Activated effector memory CD4-positive, alpha-beta T cell treated with Interleukin-2 at 50 U/mL for 16 hours (primary cell): Measurements from ENCODE around the gene STOX2.

Experiments
- DNase-seq: peaks from one replicate; pipeline ENCODE4 v3.0.0-alpha.2; 2020

The STOX2 gene

DNA sequence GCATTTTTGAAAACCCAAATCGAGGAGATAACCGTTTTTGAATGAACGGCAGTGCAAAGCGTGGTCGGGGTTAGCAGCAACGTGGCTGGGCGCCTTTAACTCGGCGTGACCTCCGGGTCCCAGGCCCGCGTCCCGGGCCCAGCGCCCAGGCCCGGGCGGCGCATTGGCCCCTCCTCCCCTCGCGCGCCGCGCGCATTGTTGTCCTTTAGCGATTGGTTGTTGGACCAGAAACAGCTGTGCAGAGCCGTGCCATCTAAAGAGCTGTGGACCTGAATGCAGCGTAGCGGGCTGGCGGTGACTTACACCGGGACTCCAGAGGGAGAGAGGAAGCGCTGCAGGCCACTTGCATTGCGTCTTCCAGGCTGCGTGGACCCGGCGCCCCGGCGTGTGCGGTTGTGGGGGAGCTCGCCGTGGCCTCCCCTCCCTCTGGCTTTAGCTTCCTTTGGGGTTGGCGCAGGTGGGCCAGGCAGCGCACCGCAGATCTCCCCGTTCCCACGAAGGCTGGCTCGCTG is at the start of gene STOX2:
Gene STOX2, plus strand, starts transcription at position 227 of the 512 bp plus-strand sequence. CDS start 1,484 bp downstream, outside the sequence.
- DNase-seq, result no peak

DNA sequence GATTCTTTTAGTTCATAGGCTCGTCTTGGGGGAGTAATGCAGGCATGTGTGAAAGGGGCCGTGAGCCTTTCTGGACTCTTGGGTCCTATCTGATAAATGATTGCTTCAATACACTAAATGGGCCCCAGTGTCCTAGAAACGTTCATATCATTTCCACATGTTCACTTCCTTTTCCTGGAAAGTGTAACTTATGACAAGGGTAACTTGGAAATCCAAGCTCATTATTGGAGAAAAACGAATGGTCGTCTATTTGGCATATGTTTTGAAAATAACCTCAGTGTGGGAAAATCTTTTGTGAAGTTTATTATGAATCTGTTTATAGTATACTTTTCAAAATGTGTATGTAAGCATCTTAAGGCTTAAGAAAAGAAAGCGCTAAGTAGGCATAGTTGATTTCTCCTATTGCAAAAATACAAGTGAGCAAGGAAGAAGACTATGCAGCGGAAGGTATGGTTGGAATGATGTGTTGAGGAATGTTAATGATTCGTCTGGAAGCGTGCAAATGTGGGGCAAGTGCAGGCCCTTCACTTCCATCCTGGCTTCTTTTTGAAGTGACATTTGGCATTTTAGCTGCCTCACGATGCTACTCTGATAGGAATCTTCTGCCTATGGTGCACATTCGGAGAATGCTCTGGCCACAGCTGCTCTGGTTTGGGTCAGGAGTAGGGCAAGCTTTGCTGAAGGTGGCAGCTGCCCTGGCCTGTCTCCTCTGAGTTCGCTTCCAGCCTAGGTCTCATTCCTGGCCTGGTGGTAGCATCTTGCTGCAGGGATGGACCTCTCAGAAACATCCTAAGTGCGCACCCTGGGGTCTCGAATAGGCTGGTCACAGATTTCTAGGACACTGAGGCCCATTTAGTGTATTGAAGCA is 49.5 kb upstream of the STOX2 start:
- no peak for DNase-seq

- DNase-seq, result no peak
Measured at GRCh38 chr4:183857040-183857439, 48.1 kb upstream of the STOX2 start.

DNA sequence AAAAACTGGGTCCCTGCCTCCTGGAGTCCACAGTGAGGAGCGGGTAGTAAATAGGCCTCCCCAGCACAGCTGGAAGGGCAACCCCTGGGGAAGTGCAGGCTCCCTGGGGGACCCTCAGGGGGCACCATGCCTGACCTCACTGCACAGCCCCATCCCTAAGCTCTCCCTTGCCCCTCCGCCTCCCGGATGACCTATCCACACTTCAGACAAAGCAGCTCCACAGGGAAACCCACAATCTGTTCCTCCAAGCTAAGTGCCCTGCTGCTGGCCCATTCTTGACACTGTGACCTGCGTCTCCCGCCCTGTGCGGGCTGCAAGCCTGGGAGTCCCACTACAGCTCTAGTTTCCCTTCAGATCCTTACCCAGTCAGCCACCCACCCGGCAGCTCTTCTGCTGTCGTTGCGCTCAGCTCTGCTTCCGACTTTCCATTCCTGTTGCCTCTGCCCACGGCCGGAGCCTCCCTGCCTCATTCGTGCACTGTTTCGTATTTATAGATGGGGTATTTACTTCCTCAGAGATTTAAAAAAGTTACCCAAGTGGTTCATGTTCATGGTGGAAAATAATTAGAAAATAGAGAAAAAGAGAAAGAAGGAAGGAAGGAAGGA is 47.0 kb upstream of the STOX2 start:
- no peak for DNase-seq

GRCh38 chr4:183860119-183860518 is 45.0 kb upstream of the STOX2 start:
- no peak for DNase-seq

- DNase-seq, result no peak
Measured at GRCh38 chr4:183860731-183861130, 44.4 kb upstream of the STOX2 start.

DNA sequence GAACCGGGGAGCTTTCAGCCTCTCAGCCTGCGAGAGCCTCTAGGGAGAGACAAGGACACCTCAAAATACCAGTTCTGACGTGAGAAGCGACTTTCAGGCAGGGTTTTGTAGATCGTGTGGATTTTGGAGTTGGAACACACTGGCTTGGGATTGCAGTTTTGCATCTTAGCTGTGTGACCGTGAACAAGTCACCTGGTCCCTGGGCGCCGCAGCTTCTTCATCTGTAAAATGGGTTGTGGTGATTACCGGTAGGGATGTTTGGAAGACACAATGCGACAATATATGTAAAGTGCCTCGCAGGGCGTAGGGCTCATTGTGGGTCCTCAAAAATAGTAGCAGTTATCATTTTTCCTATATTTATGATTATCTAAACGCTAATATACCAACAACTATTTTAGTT is 43.7 kb upstream of the STOX2 start:
- no peak for DNase-seq

DNA sequence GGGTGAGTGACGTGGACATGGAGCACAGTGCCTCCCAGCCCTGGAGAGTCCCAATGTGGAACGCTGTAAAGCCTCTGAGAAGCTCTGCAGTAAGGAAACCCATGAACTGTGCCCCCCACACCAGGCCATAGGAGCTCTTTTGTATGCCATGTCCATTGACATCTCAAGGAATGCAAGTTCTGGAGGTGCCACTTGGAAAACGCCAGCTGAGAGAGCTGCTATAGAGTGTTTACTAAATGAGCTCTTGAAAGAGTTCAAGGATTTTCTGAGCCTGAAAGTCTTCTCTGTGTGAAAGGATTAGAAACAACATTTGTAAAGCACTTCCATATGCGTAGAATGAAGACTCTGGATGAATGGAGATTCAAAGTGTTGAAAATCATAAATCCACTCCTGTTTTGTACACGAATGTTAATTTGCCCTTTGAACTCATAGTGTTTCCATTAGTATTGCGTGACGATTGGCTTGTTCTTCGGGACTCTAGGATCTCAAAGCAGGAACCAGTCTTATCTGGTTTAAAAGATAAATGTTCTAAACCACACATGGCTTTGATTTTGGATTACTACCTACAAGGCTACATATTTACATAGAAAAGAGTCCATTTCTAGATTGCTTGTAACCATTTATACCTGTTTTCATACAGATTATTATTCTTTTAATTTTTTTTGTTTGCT is 41.8 kb upstream of the STOX2 start:
- no peak for DNase-seq

DNA sequence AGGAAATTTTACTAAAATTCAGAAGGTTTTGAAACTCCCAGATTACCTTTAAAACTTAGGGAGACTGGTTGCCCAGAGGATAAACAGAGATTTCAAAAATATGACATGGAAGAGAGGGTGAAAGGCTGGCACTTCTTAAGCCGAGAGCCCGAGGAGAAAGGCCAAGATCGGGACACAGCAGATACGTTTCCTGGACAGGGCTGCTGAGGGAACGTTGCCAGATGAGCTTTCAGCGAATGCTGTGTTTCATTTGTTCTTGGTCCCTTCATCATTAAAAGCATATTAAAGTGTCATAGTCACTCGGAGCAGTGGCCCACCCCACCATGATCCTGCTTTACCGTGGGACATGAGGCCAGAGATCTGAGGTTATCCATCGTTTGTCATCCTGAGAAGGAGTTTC is 37.9 kb upstream of the STOX2 start:
- DNase-seq, result no peak

DNA sequence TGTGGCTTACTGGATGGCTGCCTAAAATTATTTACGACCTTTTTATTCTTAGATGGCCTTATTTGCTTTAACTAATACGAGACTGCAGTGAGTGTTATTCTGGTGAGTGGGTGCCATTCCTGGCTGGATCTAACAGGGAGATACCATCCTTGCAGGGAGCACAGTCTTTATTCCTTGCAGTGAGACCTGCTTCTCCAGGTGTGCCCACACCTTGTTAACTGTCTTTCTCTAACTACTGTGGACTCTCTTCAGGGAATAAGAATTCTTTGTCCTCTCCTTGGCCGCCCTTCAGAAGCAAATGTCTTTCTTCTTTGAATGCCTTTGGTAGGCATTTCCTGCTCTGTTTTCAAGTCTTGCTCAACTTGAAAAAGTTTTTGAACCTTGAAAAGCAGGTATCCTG is 34.1 kb upstream of the STOX2 start:
- DNase-seq, result no peak

DNA sequence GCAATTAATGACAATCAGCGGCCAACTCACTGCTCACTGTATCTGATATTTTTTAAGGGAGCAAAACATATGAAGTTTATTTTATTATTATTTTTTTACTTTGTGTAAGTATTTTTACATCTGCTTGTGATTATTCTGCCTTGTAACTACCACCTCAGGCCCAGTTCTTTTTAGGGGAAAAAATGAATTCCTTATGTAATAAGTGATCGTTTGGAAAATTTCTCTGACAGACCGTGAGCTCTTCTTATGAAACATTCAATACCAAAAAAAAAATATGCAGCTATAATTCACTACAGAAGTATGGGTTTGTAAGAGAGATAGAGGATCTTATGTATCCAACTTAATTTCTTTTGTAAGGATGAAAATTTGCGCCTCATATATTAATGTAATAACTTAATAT is 33.5 kb upstream of the STOX2 start:
- no peak for DNase-seq

DNA sequence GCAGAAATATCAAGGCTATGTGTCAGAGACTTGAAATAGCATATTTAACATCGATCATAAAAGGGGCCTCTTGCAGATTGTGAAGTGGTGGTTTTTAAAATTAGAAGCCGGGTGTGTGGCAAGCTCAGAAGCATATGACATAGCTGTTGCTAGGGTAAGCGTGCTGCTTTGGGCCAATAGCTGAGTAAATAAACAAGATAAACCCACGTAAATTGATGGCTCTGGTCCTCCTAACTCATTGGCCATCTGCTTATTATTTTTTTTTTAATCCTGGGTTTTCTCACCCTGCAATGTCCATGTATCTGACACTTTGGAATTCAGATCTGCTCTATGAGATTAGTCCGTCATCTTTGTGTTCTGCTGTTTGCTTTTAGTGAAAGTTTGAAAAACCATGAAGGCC is 32.6 kb upstream of the STOX2 start:
- no peak for DNase-seq

- no peak for DNase-seq
Measured at GRCh38 chr4:183873409-183874185, 31.5 kb upstream of the STOX2 start.

DNA sequence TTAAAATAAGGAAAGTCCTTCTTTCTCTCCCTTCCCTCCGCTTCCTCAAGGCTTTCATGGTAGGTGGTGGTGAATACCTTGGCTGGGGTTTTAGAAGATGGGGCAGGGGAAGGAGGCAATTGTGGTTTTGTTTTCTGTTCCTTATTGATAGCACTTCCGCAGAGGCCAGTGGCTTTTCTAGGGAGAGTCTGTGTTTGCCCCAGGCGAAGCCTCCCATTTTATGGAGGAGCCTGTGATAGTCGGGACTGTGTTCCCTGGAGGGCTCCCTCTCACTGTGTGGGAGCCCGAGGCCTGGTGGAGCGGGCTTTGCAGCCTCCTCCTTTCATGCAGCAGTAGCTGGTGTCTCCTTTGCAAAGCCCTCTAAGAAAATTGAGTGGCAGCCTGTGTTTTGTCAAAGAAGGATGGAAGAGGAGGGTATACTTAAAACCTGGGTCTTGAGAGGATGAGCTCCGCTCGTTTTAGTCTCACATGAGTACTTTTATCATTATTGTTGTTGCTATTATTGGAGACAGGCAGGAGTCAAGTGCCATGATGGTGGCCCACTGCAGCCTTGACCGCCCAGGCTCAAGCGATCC is 29.8 kb upstream of the STOX2 start:
- no peak for DNase-seq

DNA sequence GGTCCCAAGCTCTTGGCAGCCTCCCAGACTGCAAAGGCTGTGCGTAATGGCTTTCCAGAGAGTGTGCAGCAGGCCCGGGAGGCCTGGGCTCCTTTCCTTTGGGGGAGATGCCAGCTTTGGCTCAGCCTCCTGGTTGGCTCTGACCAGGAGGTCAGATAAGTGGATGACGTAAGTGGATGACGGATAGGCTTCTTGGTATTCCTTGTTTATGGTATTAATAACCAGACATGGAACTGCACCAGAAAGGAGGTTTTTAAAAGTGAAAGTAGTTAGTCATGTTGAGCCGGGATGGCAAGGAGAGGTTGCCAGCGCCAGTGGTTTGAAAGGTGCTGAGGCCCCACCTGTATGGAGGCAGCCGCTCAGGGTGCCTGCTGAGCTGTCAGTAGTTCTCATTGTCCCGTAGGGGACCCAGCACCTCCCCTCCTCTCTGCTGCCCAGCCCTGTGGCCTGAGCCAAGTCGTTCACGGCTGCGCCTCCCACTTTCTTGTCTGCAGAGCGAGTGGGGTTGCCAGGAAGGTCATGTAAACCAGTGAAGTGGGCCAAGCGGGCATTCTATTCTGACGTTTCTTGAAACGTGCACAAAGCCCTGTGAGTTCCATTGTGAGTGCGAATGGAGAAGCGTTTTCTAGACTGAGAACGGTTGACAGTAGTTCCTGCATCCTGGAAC is 28.7 kb upstream of the STOX2 start:
- DNase-seq, result no peak

- DNase-seq, result no peak
Measured at GRCh38 chr4:183878251-183878970, 26.7 kb upstream of the STOX2 start.

DNA sequence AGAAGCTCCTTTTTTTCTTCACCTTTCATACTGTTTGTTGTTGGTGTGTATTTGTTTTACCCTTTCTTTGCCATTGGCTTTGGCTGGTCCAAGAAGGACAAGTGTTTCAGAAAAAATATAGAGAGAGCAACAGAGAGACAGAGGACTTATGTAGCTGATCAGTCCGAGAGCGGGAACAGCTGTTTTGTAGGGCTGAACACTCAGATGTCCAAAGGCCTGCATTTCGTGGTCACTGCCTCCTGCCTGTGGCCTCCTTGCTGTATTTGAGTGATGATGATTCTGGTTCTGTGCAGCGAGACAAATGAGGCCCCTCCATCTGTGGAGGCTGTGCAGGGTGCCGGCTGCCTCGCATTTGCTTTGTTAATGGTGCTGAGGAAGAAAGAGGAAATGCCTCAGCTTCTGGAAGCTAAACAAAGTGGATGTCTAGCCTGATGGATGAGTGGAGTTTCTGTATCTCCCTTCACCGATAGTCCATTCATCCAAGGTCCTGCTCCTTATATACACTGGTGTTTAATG is 19.8 kb upstream of the STOX2 start:
- DNase-seq, result no peak

DNA sequence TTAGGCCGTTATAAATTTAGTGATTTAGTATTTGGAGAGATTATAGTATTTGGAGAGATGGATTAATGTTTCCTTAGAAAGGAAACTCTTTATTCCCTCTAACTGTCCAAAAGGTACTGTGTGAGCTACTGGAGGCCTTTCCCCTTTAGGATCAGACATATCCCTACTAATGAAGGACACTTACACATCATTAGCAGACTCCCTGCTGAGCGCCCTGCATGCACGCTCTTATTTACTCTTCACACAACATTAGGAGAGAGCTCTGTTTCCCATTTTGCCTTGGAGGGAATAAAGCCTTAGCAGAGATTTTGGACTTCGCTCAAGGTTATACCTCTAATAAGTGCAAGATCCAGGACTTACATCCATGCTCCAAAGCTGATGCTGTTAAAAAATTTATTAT is 17.8 kb upstream of the STOX2 start:
- DNase-seq, result no peak

DNA sequence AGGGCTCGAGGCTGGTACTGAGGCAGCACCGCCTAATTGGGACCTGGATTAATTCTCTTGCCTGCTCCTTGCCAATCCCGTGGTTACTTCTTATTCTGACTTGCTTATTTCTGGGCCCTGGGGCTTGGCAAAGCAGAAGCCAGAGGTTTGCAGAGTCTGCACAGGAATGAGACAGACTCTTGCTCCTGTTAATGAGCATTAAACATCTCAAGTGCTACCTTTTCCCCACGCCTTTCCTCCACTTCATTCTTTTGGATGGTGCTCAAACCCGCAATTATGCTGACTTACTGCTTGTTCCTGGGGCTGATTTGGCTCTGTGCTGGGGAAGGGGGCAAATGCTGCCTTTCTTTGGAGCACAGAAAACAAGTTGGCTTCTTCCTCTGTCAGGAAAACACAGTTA is 16.5 kb upstream of the STOX2 start:
- no peak for DNase-seq

DNA sequence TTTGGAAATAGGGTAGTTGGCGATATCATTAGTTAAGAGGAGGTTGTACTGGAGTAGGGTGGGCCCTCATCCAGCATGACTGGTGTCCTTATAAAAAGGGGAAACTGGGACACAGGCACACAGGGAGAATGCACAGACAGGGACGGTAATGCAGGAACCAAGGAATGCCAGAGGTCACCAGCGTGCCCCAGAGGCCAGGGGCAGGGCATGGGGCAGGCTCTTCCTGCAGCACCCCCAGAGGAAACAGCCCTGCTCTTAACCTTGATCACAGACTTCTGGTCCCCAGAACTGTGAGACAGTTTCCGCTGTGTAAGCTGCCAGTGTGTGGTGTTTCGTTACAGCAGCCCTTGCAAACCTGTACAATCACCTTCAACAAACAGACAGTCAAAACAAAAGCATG is 15.9 kb upstream of the STOX2 start:
- DNase-seq, result no peak

DNA sequence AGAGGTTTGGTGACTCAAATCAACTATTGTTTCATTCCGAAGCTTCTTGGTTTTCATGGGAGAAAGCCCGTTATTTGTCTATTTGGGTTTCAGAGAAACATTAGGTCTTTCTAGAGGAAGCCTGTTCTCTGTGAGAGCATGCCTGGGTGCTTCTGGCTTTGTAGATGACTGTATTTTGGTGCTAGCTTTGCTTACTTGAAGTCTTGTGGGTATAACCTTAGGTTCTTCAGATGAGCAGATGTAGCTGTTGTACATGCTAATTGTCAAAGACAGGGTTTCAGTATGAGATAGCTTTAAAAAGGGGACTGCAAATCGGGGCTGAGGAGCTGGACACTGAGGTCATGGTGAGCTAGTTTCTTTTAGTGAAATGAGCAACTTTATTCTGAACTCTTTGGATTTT is 7.9 kb upstream of the STOX2 start:
- no peak for DNase-seq
